HUES6 (cell line): ENCODE results near the gene KCTD1.

Experiments used
- H3K27ac ChIP-seq: 2 replicates; pipeline ENCODE4 v1.7.0; 2013; ENCODE audit warnings: low read depth, mild to moderate bottlenecking, low read length, inconsistent platforms
- H3K27me3 ChIP-seq: 2 replicates; pipeline ENCODE4 v1.6.1; 2013; ENCODE audit warnings: low read length; ENCODE audit not compliant: control insufficient read depth, insufficient read depth
- H3K36me3 ChIP-seq: 2 replicates; pipeline ENCODE4 v1.6.1; 2013; ENCODE audit warnings: low read length; ENCODE audit not compliant: control insufficient read depth, insufficient read depth
- H3K4me1 ChIP-seq: 2 replicates; pipeline ENCODE4 v1.6.1; 2013; ENCODE audit warnings: low read length; ENCODE audit not compliant: control insufficient read depth, insufficient read depth
- H3K4me3 ChIP-seq: 2 replicates; pipeline ENCODE4 v1.5.1; 2013; ENCODE audit warnings: low read depth, low read length
- H3K9ac ChIP-seq: one replicate; pipeline ENCODE4 v1.6.1; 2013; ENCODE audit warnings: mild to moderate bottlenecking, low read length
- H3K9me3 ChIP-seq: 2 replicates; pipeline ENCODE4 v1.6.1; 2013; ENCODE audit warnings: low read depth, low read length; ENCODE audit not compliant: control insufficient read depth, insufficient read depth

Gene KCTD1

DNA sequence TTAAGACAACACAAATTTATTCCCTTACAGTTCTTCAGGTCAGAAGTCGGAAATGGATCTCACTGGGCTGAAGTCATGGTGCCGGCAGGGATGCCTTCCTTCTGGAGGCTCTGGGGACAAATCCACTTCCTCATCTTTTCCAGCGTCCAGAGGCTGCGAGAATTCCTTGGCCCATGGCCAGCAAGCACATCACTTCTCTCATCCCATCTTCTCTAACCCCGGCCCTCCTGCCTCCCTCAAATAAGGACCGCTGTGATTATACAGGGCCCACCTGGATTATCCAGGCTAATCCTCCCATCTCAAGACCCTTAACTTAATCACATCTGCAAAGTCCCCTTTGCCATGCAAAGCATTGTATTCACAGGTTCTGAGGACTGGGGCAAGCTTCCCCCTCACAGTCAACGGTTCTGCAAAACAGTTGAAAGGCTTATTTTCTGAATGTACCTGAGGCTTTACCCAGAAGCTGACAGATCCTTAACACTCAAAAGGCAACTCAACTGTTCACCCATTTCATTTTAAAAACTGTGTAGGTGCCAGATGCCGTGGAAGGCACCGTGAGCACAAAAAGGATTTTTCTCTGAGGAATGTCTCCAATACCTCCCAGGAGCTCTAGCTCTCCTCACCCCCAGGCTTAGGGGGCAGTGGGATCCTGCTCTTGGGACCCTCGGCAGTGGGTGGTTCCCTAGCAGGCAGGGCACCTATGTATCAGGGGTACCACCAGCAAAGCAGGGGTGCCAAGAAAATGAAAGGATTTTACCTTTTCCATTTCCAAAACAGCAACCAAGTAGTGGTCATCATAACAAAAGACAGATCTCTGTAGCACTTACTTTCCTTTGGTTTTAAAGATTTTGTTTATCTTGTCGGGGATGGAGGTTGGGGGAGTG, 84.0 kb downstream of the KCTD1 start:
- Histone ChIP-seq H3K27me3 (no peaks in the 10 kb centered on the region), H3K36me3 (peaks cover 3% of the 10 kb centered on the region; the same call in 1 of the 2 replicates)

DNA sequence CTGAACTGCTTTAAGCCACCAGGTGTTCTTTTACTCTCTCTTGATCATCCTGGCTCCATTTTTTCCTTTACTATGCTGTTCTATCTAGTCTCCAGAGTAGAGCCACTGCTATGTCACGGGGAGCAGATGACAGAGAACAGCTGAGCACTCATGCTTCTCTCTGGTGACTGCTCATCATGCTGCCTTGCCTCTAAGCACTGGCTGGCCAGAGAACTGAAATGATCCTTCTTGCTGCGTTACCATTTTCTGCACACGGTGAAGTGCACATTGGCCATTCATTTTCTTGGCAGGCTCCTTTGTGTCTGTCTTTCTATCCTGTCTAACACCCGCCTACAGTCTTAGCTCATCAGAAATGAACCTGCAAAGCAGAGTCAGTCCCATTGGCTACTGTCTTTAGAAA, 86.0 kb downstream of the KCTD1 start:
- peaks cover 3% of the 10 kb centered on the region; the same call in 1 of the 2 replicates for H3K27me3 ChIP-seq
- H3K27ac ChIP-seq: no peak overlapping the region
- H3K4me1 ChIP-seq: peaks cover 12% of the 10 kb centered on the region
- H3K9ac ChIP-seq: no peak overlapping the region
- H3K4me3 ChIP-seq: no peak overlapping the region
- H3K36me3 ChIP-seq: peaks cover 8% of the 10 kb centered on the region; the same call in 1 of the 2 replicates
- H3K9me3 ChIP-seq: no peaks in the 10 kb centered on the region

More for the DNA sequence above, 84.0 kb downstream of the KCTD1 start:
- H3K4me1 ChIP-seq: peaks cover 10% of the 10 kb centered on the region
- no peak overlapping the region for H3K27ac ChIP-seq
- H3K4me3 ChIP-seq: no peak overlapping the region
- H3K9ac ChIP-seq: no peak overlapping the region
- no peaks in the 10 kb centered on the region for H3K9me3 ChIP-seq

DNA sequence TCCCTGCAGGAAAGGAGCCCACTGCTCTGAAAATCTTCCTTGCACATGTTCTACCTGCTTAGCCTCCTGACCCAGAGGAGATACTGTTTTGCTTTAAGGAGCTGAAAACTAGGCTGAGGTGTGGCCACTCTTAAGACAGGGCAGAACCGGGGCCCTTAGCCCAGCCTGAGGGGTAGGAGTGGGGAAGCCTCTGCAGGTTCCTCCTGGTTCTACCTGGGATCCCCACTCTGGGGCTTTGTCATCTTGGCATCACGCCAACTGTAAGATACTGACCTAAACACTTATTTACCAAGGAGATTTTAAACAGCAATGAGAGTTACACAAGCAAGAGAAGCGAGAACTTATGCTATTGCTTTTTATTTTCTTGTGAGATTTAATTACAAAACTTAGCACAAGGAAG, 86.9 kb downstream of the KCTD1 start:
- H3K36me3 ChIP-seq: peaks cover 8% of the 10 kb centered on the region; the same call in 1 of the 2 replicates
- no peak overlapping the region for H3K4me3 ChIP-seq
- H3K9me3 ChIP-seq: no peaks in the 10 kb centered on the region
- H3K27me3 ChIP-seq: peaks cover 3% of the 10 kb centered on the region; the same call in 1 of the 2 replicates
- H3K27ac ChIP-seq: no peak overlapping the region
- H3K9ac ChIP-seq: no peak overlapping the region
- H3K4me1 ChIP-seq: peaks cover 16% of the 10 kb centered on the region

DNA sequence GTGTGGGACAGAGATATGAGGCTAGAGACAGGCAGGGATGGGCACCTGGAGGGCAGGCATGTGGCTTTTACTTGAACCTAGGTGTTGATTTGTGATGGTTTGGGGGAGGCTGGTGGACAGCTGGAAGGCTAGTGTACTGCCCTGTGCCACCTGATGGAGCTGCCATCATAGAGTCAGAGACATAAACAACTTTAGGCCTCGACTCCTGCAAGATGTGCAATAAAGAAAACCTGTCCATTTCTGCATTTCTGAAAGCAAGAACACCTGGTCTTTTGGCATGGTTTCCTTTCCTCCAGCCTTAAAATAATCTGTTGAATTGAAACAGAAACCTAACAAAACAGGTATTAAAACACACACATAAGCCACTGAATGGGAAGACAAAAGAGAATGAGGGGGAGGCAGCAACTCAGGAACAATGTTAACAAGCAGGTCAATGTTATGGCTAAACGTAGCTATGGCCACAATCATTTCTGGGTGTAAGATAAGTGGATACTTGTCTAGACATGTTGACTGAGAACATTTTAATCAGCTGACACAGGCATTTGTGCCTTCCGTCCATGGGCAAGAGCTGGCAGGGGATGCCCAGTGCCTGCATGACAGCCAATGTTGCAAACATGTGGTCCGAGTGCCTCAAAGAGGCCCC, 87.8 kb downstream of the KCTD1 start:
- H3K4me3 ChIP-seq: no peak overlapping the region
- peaks cover 3% of the 10 kb centered on the region; the same call in 1 of the 2 replicates for H3K27me3 ChIP-seq
- peaks cover 9% of the 10 kb centered on the region; the same call in 1 of the 2 replicates for H3K36me3 ChIP-seq
- H3K9ac ChIP-seq: no peak overlapping the region
- no peak overlapping the region for H3K27ac ChIP-seq
- peaks cover 16% of the 10 kb centered on the region for H3K4me1 ChIP-seq
- H3K9me3 ChIP-seq: no peaks in the 10 kb centered on the region

DNA sequence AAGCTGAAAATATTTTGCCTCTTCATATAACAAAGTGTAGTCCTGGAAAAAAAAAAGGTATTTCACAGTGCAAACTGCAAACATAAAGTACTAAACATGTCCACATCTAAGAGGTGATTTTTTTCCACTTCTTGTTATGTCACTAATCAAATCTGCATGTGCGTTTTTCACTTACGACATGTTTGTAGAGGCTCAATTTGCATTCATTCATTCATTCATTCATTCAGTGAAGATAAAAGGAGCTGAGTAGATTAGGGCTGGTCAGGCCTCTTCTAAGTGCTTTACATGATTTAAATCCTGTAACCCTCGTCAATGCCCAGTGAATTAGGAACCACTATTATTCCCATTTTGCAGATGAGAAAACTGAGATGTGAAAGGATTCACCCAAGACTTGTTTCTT, 88.5 kb downstream of the KCTD1 start:
- no peaks in the 10 kb centered on the region for H3K9me3 ChIP-seq
- H3K4me1 ChIP-seq: peaks cover 15% of the 10 kb centered on the region
- no peak overlapping the region for H3K9ac ChIP-seq

DNA sequence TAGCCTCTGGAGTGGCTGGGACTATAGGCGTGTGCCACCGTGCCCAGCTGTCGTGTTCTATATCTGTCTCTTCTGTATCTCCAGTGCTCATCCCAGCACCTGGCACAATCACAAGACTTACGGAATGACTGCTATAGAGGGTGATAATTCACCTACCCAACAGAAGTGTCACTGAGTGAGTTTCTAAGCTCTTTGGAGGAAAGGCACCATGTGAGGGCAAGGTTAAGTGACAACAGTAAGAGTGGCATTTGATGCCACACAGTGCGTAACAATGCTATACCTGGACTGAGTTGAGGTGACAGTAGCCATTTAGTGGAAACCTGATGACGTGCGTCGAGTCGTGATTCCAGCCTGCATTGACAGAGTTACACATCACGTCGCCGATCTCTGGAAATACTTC, 89.0 kb downstream of the KCTD1 start:
- Histone ChIP-seq H3K9ac (no peak overlapping the region), H3K4me3 (no peak overlapping the region), H3K36me3 (peaks cover 10% of the 10 kb centered on the region; the same call in 1 of the 2 replicates), H3K27ac (no peak overlapping the region), H3K4me1 (peaks cover 10% of the 10 kb centered on the region), H3K9me3 (no peaks in the 10 kb centered on the region), H3K27me3 (peaks cover 3% of the 10 kb centered on the region; the same call in 1 of the 2 replicates)

More for the DNA sequence above, 88.5 kb downstream of the KCTD1 start:
- no peak overlapping the region for H3K4me3 ChIP-seq
- peaks cover 10% of the 10 kb centered on the region; the same call in 1 of the 2 replicates for H3K36me3 ChIP-seq
- H3K27me3 ChIP-seq: peaks cover 3% of the 10 kb centered on the region; the same call in 1 of the 2 replicates
- no peak overlapping the region for H3K27ac ChIP-seq

DNA sequence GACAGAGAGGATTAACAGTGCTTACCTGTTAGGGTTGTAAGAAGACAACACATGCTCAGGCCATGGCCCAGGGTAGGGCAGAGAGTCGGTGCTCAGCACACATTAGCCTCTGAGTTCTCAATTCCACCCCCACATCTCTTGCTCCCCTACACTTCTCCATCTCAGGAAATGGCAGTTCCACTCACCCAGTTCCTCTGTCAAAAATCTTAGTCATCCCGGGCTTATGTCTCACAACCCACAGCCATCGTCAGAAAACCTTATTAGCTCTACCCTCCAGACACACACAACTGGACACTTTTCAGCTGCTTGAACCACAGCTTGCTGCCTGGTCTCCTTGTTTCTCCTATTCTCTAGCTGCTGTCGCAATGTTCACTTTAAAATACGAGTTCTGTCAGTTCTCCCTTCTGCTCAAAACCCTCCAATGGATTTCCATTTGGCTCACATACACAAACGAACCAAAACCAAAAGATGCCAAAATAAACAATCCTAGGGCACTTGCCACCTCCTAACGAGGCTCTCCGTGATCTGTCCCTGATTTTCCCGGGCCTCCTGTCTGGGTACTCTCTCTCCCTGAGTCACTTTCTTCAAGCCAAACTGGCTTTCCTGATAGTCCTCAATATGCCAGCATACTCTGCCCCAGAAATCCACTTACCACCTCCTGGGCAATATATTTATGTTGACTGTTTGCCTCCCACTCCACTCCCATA, 89.7 kb downstream of the KCTD1 start:
- Histone ChIP-seq H3K4me1 (peaks cover 10% of the 10 kb centered on the region), H3K36me3 (peaks cover 10% of the 10 kb centered on the region; the same call in 1 of the 2 replicates), H3K9ac (no peak overlapping the region), H3K27me3 (peaks cover 3% of the 10 kb centered on the region; the same call in 1 of the 2 replicates), H3K9me3 (no peaks in the 10 kb centered on the region), H3K27ac (no peak overlapping the region), H3K4me3 (no peak overlapping the region)

DNA sequence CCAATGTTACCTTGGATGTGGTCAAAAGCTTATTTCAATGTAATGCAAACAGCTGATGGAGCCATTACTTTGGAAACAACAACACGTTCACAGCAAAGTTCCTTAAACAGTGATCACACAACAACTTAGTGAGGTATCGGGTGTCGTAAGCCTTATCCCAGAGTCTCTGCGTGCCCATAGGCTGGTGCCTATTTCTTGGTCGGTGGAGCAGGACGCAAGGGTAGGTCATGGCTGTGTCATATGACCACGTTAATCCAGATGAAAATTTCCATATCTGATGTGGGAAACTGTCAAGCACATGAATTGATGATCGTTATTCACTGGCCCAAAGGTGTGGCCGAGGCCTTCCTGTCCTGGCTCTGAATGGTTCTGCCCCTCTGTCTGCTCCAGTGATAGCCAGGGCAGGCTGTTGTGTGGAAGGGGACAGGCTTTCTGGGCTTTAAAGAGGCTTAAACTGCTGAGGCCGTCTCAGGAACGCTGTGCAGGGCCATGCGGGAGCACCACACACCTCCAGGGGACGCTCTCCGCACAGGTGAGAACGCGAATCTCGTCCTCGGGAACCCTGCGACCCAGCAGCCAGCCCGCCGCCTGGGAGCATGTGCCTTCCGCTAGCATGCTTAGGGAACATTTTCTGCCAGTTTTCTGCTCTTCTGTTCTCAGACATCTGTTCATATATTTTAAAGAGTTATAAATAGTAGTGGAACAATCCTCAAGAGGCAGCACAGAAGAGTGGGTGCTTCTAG, 90.6 kb downstream of the KCTD1 start:
- H3K9ac ChIP-seq: no peak overlapping the region
- peaks cover 10% of the 10 kb centered on the region for H3K4me1 ChIP-seq
- H3K36me3 ChIP-seq: peaks cover 10% of the 10 kb centered on the region; the same call in 1 of the 2 replicates
- H3K27ac ChIP-seq: no peak overlapping the region
- H3K9me3 ChIP-seq: no peaks in the 10 kb centered on the region
- no peak overlapping the region for H3K4me3 ChIP-seq
- H3K27me3 ChIP-seq: peaks cover 3% of the 10 kb centered on the region; the same call in 1 of the 2 replicates

DNA sequence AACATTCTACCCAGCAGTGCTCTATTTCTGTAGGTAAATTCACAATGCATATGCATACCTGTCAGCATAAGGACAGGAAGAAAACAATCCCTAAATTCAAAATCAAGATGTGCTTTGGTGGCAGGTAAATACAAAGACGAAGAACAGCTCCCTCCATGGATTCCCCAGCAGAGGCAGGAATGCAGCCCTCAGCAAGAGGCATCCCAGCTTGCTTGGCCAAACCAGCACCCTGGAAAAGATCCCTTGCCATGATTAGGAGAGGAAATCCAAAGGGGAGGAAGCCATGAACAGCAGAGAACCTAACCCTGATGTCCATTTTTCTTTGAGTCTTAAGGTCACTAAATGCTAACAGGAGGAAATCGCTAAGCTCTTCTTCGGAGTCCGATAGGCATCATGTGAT, 91.2 kb downstream of the KCTD1 start:
- peaks cover 10% of the 10 kb centered on the region for H3K4me1 ChIP-seq

DNA sequence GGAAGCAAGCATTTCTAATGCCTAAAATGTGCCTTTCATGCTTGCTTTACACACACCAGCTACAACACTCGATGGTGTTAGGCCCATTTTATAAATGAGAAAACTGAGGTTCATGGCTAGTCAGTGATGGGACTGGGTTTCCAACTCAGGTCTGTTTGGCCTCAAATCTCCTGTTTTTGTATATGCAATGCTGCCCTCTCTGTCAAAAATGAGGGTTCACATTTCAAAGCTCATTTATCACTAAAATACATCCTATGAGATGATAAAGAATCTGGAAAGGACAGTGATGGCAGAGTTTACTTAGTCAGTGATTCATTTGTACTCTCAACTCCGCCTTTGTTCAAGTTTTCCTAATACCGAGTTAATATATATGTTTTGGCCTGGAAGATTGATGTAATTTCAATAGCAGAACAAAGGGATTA, 92.3 kb downstream of the KCTD1 start:
- Histone ChIP-seq H3K36me3 (peaks cover 10% of the 10 kb centered on the region; the same call in 1 of the 2 replicates), H3K4me1 (peaks cover 10% of the 10 kb centered on the region)

More for the DNA sequence above, 91.2 kb downstream of the KCTD1 start:
- Histone ChIP-seq H3K36me3 (peaks cover 10% of the 10 kb centered on the region; the same call in 1 of the 2 replicates), H3K9ac (no peak overlapping the region), H3K4me3 (no peak overlapping the region), H3K9me3 (no peaks in the 10 kb centered on the region), H3K27me3 (peaks cover 3% of the 10 kb centered on the region; the same call in 1 of the 2 replicates), H3K27ac (no peak overlapping the region)

More for the DNA sequence above, 92.3 kb downstream of the KCTD1 start:
- Histone ChIP-seq H3K9ac (no peak overlapping the region), H3K4me3 (no peak overlapping the region), H3K9me3 (no peaks in the 10 kb centered on the region), H3K27ac (no peak overlapping the region), H3K27me3 (peaks cover 3% of the 10 kb centered on the region; the same call in 1 of the 2 replicates)
